Osteocyte (in vitro differentiated cells): Measurements from ENCODE around the gene OR2B6. TPM values are rescaled to one million over a fixed set of nuclear protein-coding genes. Genes with fewer than 3 reads are reported as not detected.

ENCODE experiments used
- DNase-seq: peaks from one replicate; pipeline ENCODE4 v3.0.0; 2021; ENCODE audit warnings: mixed read lengths; ENCODE audit not compliant: unreplicated experiment; ENCODE audit errors: extremely low spot score
- H3K27ac Mint-ChIP-seq: one replicate; pipeline ENCODE4 v1.8.0; 2021; ENCODE audit warnings: mild to moderate bottlenecking, mixed read lengths; ENCODE audit not compliant: unreplicated experiment
- H3K27me3 Mint-ChIP-seq: one replicate; pipeline ENCODE4 v1.8.0; 2021; ENCODE audit warnings: mixed read lengths; ENCODE audit not compliant: unreplicated experiment
- H3K36me3 Mint-ChIP-seq: one replicate; pipeline ENCODE4 v1.8.0; 2021; ENCODE audit warnings: mixed read lengths; ENCODE audit not compliant: unreplicated experiment
- H3K4me1 Mint-ChIP-seq: one replicate; pipeline ENCODE4 v1.8.0; 2021; ENCODE audit warnings: mixed read lengths; ENCODE audit not compliant: unreplicated experiment
- H3K4me3 Mint-ChIP-seq: one replicate; pipeline ENCODE4 v1.8.0; 2021; ENCODE audit warnings: mild to moderate bottlenecking, moderate library complexity, mixed read lengths; ENCODE audit not compliant: unreplicated experiment
- H3K9me3 Mint-ChIP-seq: one replicate; pipeline ENCODE4 v1.8.0; 2021; ENCODE audit warnings: mixed read lengths; ENCODE audit not compliant: unreplicated experiment
- CTCF ChIP-seq: fragments of 200-600 bp; sonication (generic); IDR thresholded peaks from 2 replicates; pipeline ENCODE4 v1.5.0; 2021; ENCODE audit warnings: antibody characterized with exemption, mild to moderate bottlenecking, moderate library complexity
- total RNA-seq: library from RNA; stranded (reverse); gene quantifications from 2 replicates; pipeline ENCODE4 v1.2.1, GENCODE V29; 2021

OR2B6 gene
- total RNA-seq, 1 donor from 2014 or later: not detected

- no peak overlapping the region for H3K4me3 Mint-ChIP-seq
- DNase-seq: no peak
- H3K27me3 Mint-ChIP-seq: peaks cover 10% of the 10 kb centered on the region
- no peak for TF ChIP-seq CTCF
- no peak overlapping the region for H3K27ac Mint-ChIP-seq
- no peaks in the 10 kb centered on the region for H3K9me3 Mint-ChIP-seq
- no peaks in the 10 kb centered on the region for H3K36me3 Mint-ChIP-seq
- no peaks in the 10 kb centered on the region for H3K4me1 Mint-ChIP-seq
Measured at GRCh38 chr6:27977387-27977786, 20.3 kb downstream of the OR2B6 start.

- Mint-ChIP-seq H3K36me3 (no peaks in the 10 kb centered on the region), H3K4me1 (no peaks in the 10 kb centered on the region), H3K9me3 (no peaks in the 10 kb centered on the region), H3K27ac (no peak overlapping the region), H3K4me3 (no peak overlapping the region), H3K27me3 (peaks cover 10% of the 10 kb centered on the region)
- no peak for TF ChIP-seq CTCF
- no peak for DNase-seq
Measured at GRCh38 chr6:27978705-27979104, 21.7 kb downstream of the OR2B6 start.

- no peak for DNase-seq
- Mint-ChIP-seq H3K9me3 (no peaks in the 10 kb centered on the region), H3K36me3 (no peaks in the 10 kb centered on the region), H3K4me3 (no peak overlapping the region), H3K27me3 (peaks cover 12% of the 10 kb centered on the region), H3K27ac (no peak overlapping the region), H3K4me1 (no peaks in the 10 kb centered on the region)
- no peak for TF ChIP-seq CTCF
Measured at GRCh38 chr6:27980111-27980510, 23.1 kb downstream of the OR2B6 start.

DNA sequence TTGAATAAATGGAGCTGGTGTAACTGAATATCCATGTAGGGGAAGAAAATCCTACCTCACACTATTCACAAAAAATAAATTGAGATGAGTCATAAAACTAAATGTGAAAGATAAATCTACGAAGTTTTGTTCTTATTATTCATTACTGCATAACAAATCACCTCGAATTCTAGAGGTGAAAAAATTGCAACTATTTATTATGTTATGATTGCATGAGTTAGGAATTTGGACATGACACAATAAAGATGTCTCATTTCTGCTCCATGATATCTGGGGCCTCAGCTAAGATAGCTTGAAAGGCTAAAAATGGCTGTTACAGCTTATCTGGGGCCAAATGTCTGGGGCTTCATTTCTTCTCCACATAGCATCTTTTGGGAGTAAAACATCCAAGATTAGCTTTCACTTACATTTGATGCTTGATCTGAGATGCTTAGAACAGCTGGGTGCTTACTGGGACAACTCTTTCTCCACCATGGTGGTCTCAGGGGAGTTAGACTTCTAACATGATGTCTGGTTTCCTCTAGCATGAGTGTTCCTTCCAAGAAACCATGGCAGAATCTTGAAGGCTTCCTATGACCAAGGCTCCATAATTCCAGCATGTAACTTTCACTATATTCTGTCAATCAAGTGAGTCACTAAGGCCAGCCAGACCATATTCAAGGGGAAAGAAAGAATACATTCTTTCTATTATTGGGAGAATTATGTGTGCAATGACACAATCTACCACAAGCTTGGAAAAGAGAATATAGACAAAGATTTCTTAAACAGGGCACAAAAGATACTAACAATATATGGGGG is 30.1 kb downstream of the OR2B6 start:
- H3K27ac Mint-ChIP-seq: no peak overlapping the region
- DNase-seq: no peak
- no peaks in the 10 kb centered on the region for H3K9me3 Mint-ChIP-seq
- no peak for TF ChIP-seq CTCF
- no peaks in the 10 kb centered on the region for H3K36me3 Mint-ChIP-seq
- no peaks in the 10 kb centered on the region for H3K4me1 Mint-ChIP-seq
- H3K4me3 Mint-ChIP-seq: no peak overlapping the region
- H3K27me3 Mint-ChIP-seq: peaks cover 18% of the 10 kb centered on the region

DNA sequence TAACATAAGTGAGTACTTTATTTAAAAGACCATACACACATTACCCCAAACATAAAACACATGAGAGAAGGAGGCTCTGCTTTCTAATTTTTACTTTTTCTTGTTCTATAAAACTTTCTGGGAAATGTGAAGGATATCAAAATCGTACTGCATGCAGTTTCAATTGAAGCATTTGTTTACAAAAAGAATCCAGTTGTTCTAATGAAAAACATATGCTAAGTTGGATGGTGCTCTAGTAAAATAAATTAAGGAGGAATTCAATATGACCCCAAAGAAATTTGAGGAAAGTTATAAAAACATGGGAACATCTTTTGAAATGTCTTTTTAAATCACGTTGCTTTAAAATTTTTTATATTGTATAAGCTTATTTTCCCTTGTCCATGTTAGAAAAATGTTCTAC is 37.6 kb downstream of the OR2B6 start:
- Mint-ChIP-seq H3K36me3 (no peaks in the 10 kb centered on the region), H3K4me3 (no peak overlapping the region), H3K27me3 (peaks cover 11% of the 10 kb centered on the region), H3K27ac (no peak overlapping the region), H3K9me3 (no peaks in the 10 kb centered on the region), H3K4me1 (no peaks in the 10 kb centered on the region)
- TF ChIP-seq CTCF: no peak
- DNase-seq: no peak
